Parathyroid adenoma (tissue), 2 donors: ENCODE data around the gene SH3BP5.

ENCODE experiments used
- H2AFZ ChIP-seq: fragments of 300-600 bp; sonication (generic); one replicate; pipeline ENCODE4 v1.7.0; 2017; ENCODE audit warnings: antibody characterized with exemption, mild to moderate bottlenecking
- H3K27ac ChIP-seq: fragments of 300-600 bp; sonication (generic); one replicate; pipeline ENCODE4 v1.7.0; 2017
- H3K27me3 ChIP-seq: fragments of 300-600 bp; sonication (generic); one replicate; pipeline ENCODE4 v1.7.0; 2017; ENCODE audit warnings: low read length; ENCODE audit not compliant: control insufficient read depth, insufficient read depth
- H3K36me3 ChIP-seq: fragments of 300-600 bp; sonication (generic); one replicate; pipeline ENCODE4 v1.7.0; 2017; ENCODE audit warnings: low read length; ENCODE audit not compliant: control insufficient read depth, insufficient read depth
- H3K4me1 ChIP-seq: fragments of 300-600 bp; sonication (generic); one replicate; pipeline ENCODE4 v1.7.0; 2017; ENCODE audit warnings: control low read depth
- H3K4me2 ChIP-seq: fragments of 300-600 bp; sonication (generic); one replicate; pipeline ENCODE4 v1.7.0; 2017; ENCODE audit warnings: low read length
- H3K4me3 ChIP-seq: fragments of 300-600 bp; sonication (generic); one replicate; pipeline ENCODE4 v1.7.0; 2017; ENCODE audit warnings: low read depth, low read length
- H3K79me2 ChIP-seq: fragments of 300-600 bp; sonication (generic); one replicate; pipeline ENCODE4 v1.7.0; 2017; ENCODE audit warnings: control low read depth
- H3K9ac ChIP-seq: fragments of 300-600 bp; sonication (generic); one replicate; pipeline ENCODE4 v1.7.0; 2017; ENCODE audit warnings: mild to moderate bottlenecking
- H3K9me3 ChIP-seq: fragments of 300-600 bp; sonication (generic); one replicate; pipeline ENCODE4 v1.7.0; 2017; ENCODE audit warnings: low read length; ENCODE audit not compliant: control insufficient read depth
- CTCF ChIP-seq: fragments of 300-600 bp; sonication (generic); IDR thresholded peaks from one replicate; pipeline ENCODE4 v1.7.0; 2017; ENCODE audit warnings: antibody characterized with exemption, mild to moderate bottlenecking
- donor health status: primary hyperparathyroidism.

The SH3BP5 gene

GRCh38 chr3:15342246-15342645 is 9.9 kb upstream of the SH3BP5 start:
- Histone ChIP-seq H3K9ac (no peak overlapping the region), H3K79me2 (no peaks in the 10 kb centered on the region), H3K36me3 (no peaks in the 10 kb centered on the region), H3K4me3 (no peak overlapping the region), H3K4me1 (no peaks in the 10 kb centered on the region), H3K27me3 (no peaks in the 10 kb centered on the region), H3K27ac (no peak overlapping the region), H3K4me2 (no peak overlapping the region), H2AFZ (no peak overlapping the region), H3K9me3 (no peaks in the 10 kb centered on the region)
- TF ChIP-seq CTCF: no peak

GRCh38 chr3:15341030-15341726 is 8.8 kb upstream of the SH3BP5 start:
- Histone ChIP-seq H3K9me3 (no peaks in the 10 kb centered on the region), H3K36me3 (no peaks in the 10 kb centered on the region), H3K4me1 (no peaks in the 10 kb centered on the region), H3K79me2 (no peaks in the 10 kb centered on the region), H3K9ac (no peak overlapping the region), H2AFZ (peak overlapping the region; percentile 38), H3K27me3 (no peaks in the 10 kb centered on the region), H3K4me3 (no peak overlapping the region), H3K4me2 (no peak overlapping the region), H3K27ac (no peak overlapping the region)
- TF ChIP-seq CTCF: no peak

GRCh38 chr3:15339786-15340215 is 7.4 kb upstream of the SH3BP5 start:
- Histone ChIP-seq H3K4me1 (no peaks in the 10 kb centered on the region), H3K9ac (no peak overlapping the region), H3K27ac (no peak overlapping the region)

GRCh38 chr3:15339001-15339400 is 6.6 kb upstream of the SH3BP5 start:
- H3K4me2 ChIP-seq: no peak overlapping the region
- no peaks in the 10 kb centered on the region for H3K27me3 ChIP-seq
- H3K9ac ChIP-seq: no peak overlapping the region
- no peaks in the 10 kb centered on the region for H3K4me1 ChIP-seq
- no peak overlapping the region for H3K27ac ChIP-seq
- H3K79me2 ChIP-seq: no peaks in the 10 kb centered on the region
- H3K4me3 ChIP-seq: no peak overlapping the region
- TF ChIP-seq CTCF: no peak
- H2AFZ ChIP-seq: no peak overlapping the region
- no peaks in the 10 kb centered on the region for H3K36me3 ChIP-seq
- H3K9me3 ChIP-seq: no peaks in the 10 kb centered on the region

More at GRCh38 chr3:15339786-15340215, 7.4 kb upstream of the SH3BP5 start:
- Histone ChIP-seq H3K27me3 (no peaks in the 10 kb centered on the region), H3K79me2 (no peaks in the 10 kb centered on the region), H3K4me2 (no peak overlapping the region), H3K4me3 (no peak overlapping the region), H3K9me3 (no peaks in the 10 kb centered on the region), H3K36me3 (no peaks in the 10 kb centered on the region), H2AFZ (no peak overlapping the region)
- TF ChIP-seq CTCF: no peak

GRCh38 chr3:15337963-15338362 is 5.6 kb upstream of the SH3BP5 start:
- Histone ChIP-seq H3K4me1 (peaks cover 4% of the 10 kb centered on the region), H3K9me3 (no peaks in the 10 kb centered on the region), H3K4me2 (no peak overlapping the region), H3K9ac (no peak overlapping the region), H3K27ac (no peak overlapping the region), H2AFZ (no peak overlapping the region), H3K79me2 (no peaks in the 10 kb centered on the region), H3K36me3 (no peaks in the 10 kb centered on the region), H3K4me3 (no peak overlapping the region), H3K27me3 (no peaks in the 10 kb centered on the region)
- no peak for TF ChIP-seq CTCF
